Ovary (tissue), 9 donors: ENCODE data around the gene SSUH2. TPM values are rescaled to one million over a fixed set of nuclear protein-coding genes. Genes with fewer than 3 reads are reported as not detected.

ENCODE experiments used
- DNase-seq, 5 donors: peaks; one replicate each; pipeline ENCODE4 v3.0.0-alpha.2; 2019 to 2020
- H3K27ac ChIP-seq, 2 donors: fragments of 200-600 bp; one replicate each; pipeline versions ENCODE4 v1.5.1 to v1.8.0; 2019 to 2022
- H3K27me3 ChIP-seq: fragments of 200-600 bp; one replicate; pipeline ENCODE4 v1.8.0; 2022
- H3K36me3 ChIP-seq: fragments of 200-600 bp; sonication (generic); one replicate; pipeline ENCODE4 v1.5.1; 2019
- H3K4me1 ChIP-seq: one replicate; pipeline ENCODE4 v1.8.1; 2013; ENCODE audit warnings: mild to moderate bottlenecking, moderate library complexity; ENCODE audit not compliant: insufficient read depth
- H3K4me3 ChIP-seq: fragments of 200-600 bp; sonication (generic); one replicate; pipeline ENCODE4 v1.5.1; 2017
- H3K9me3 ChIP-seq, 2 donors: fragments of 200-600 bp in 1 of 2; sonication (generic) in 1 of 2; one replicate each; pipeline versions ENCODE4 v1.5.1 to v1.8.1; 2013 to 2019; ENCODE audit warnings: mild to moderate bottlenecking in 1 of 2, moderate library complexity in 1 of 2
- CTCF ChIP-seq, 3 donors: fragments of 450-650 bp in 2 of 3; fragments of 200-600 bp in 1 of 3; IDR thresholded peaks; one replicate each; pipeline versions ENCODE4 v1.5.1 to v1.8.0; 2016 to 2022; ENCODE audit warnings: antibody characterized with exemption in 3 of 3, mild to moderate bottlenecking in 1 of 3
- EP300 ChIP-seq: sonication (generic); formaldehyde crosslinking; IDR thresholded peaks from one replicate; pipeline ENCODE4 v1.6.1; 2017; ENCODE audit warnings: antibody characterized with exemption
- POLR2A ChIP-seq: fragments of 450-650 bp; IDR thresholded peaks from one replicate; pipeline ENCODE4 v1.6.1; 2017; ENCODE audit warnings: antibody characterized with exemption, mild to moderate bottlenecking, moderate library complexity
- WGBS, 3 donors: extraction: QIAGEN DNeasy Blood & Tissue Kit in 1 of 3; methylation state at CpG; one replicate each; pipeline versions ENCODE4 v1.1.5 to v1.1.7; 2013 to 2017; 5-methylcytosine and 5-hydroxymethylcytosine counted together
- intact Hi-C, 4 donors: fragments of 100-400 bp; cut with DNase I; formaldehyde crosslinking; loops; one replicate each; pipeline versions ENCODE4 v1.11.0 to v1.15.1; 2022 to 2023
- polyA plus RNA-seq, 2 donors: library from polyadenylated mRNA; stranded (reverse); fragments of 200-250 nt in 1 of 2; fragments of 350-450 nt in 1 of 2; fragmentation: Illumina TruSeq in 1 of 2; extraction: RNeasy Lipid Tissue Mini Kit (QIAGEN cat#74804) in 1 of 2; gene quantifications; one replicate each; pipeline ENCODE4 v1.2.3, GENCODE V29; 2013 to 2014
- total RNA-seq, 7 donors: library from RNA; depleted of rRNA in 2 of 7; stranded (reverse); fragments of >200 nt in 2 of 7; fragmentation: NEBNext Ultra II Directional in 3 of 7; extraction: Animal tissue kit (Norgen Biotek cat#: 25700) in 3 of 7; gene quantifications; one replicate each; pipeline versions ENCODE4 v1.1.0 to v1.2.4, GENCODE V29; 2016 to 2023
- donor health status: DM: no; HTN: no; CAD: no; lungs with moderate emphysema.
- donor health status: DM: no; HTN: no; CAD: no.
- donor health status: Bipolar disorder and iron deficiency.
- donor health status: DM: yes; HTN: yes; CAD: no.
- donor health status: DM: no; HTN: no; CAD: no.
- donor health status: DM: yes; HTN: yes; CAD: no.

SSUH2 gene
- total and polyA plus RNA-seq, 9 donors = 0.27 to 1.6 (median 0.63) TPM; not detected in 1

GRCh38 chr3:8619548-8619947 is 25.1 kb downstream of the SSUH2 start:
- no peak overlapping the region for H3K4me3 ChIP-seq
- H3K9me3 ChIP-seq = no peaks in the 10 kb centered on the region
- H3K27ac ChIP-seq = no peak overlapping the region
- intact Hi-C loops = no loop called here
- WGBS, 3 donors = 92 to 100% (median 94%) methylated on average over 7 of the region's 7 CpGs
- no peaks in the 10 kb centered on the region for H3K27me3 ChIP-seq
- DNase-seq = no peak
- H3K4me1 ChIP-seq = peaks cover 5% of the 10 kb centered on the region
- H3K36me3 ChIP-seq = no peaks in the 10 kb centered on the region
- no peak for TF ChIP-seq CTCF (IDR thresholded peaks at IDR 0.05)
- no peak for TF ChIP-seq POLR2A
- TF ChIP-seq EP300 = no peak

GRCh38 chr3:8618950-8619349 is 25.6 kb downstream of the SSUH2 start:
- Histone ChIP-seq H3K27ac (no peak overlapping the region), H3K4me1 (peaks cover 5% of the 10 kb centered on the region), H3K36me3 (no peaks in the 10 kb centered on the region), H3K4me3 (no peak overlapping the region), H3K9me3 (no peaks in the 10 kb centered on the region), H3K27me3 (no peaks in the 10 kb centered on the region)
- intact Hi-C loops = no loop called here
- no peak for DNase-seq
- TF ChIP-seq CTCF (IDR thresholded peaks at IDR 0.05) (no peak), EP300 (no peak), POLR2A (no peak)
- WGBS, 3 donors = 92 to 96% (median 95%) methylated on average over 4 of the region's 4 CpGs

GRCh38 chr3:8617921-8618320 is 26.7 kb downstream of the SSUH2 start:
- intact Hi-C loops = no loop called here
- peaks cover 3% of the 10 kb centered on the region for H3K4me1 ChIP-seq
- 89 to 95% (median 93%) methylated on average over 5 of the region's 5 CpGs for WGBS, 3 donors
- no peak overlapping the region for H3K4me3 ChIP-seq
- no peaks in the 10 kb centered on the region for H3K27me3 ChIP-seq
- DNase-seq = no peak
- H3K27ac ChIP-seq = no peak overlapping the region
- no peaks in the 10 kb centered on the region for H3K9me3 ChIP-seq
- no peaks in the 10 kb centered on the region for H3K36me3 ChIP-seq
- TF ChIP-seq CTCF (IDR thresholded peaks at IDR 0.05) = no peak
- TF ChIP-seq POLR2A = no peak
- no peak for TF ChIP-seq EP300

GRCh38 chr3:8610951-8611350 is 33.6 kb downstream of the SSUH2 start:
- Histone ChIP-seq H3K27ac (no peak overlapping the region), H3K4me3 (no peak overlapping the region), H3K36me3 (no peaks in the 10 kb centered on the region), H3K4me1 (peaks cover 6% of the 10 kb centered on the region), H3K9me3 (no peaks in the 10 kb centered on the region), H3K27me3 (no peaks in the 10 kb centered on the region)
- TF ChIP-seq EP300 = no peak
- 83 to 90% (median 89%) methylated on average over 8 of the region's 8 CpGs for WGBS, 3 donors
- intact Hi-C loops = no loop called here
- no peak for DNase-seq

- intact Hi-C loops = loop anchor here in 2 of 4 donors (2.0 to 5.0 kb wide), 2 partner anchors 166 to 167 kb away; no protein-coding TSS in a partner anchor
- H3K36me3 ChIP-seq = no peaks in the 10 kb centered on the region
- no peak overlapping the region for H3K4me3 ChIP-seq
- WGBS, 3 donors = 88 to 91% (median 90%) methylated on average over 10 of the region's 10 CpGs
- peaks cover 6% of the 10 kb centered on the region for H3K4me1 ChIP-seq
- no peaks in the 10 kb centered on the region for H3K9me3 ChIP-seq
- DNase-seq = no peak
- no peaks in the 10 kb centered on the region for H3K27me3 ChIP-seq
- H3K27ac ChIP-seq = no peak overlapping the region
- TF ChIP-seq CTCF (IDR thresholded peaks at IDR 0.05) = no peak
Measured at GRCh38 chr3:8608791-8609467, 35.7 kb downstream of the SSUH2 start.
